ENCODE results near the gene PRKD3.

PRKD3 gene

GRCh38 chr2:37324786-37325624 lies at the start of gene PRKD3:
TSS of gene PRKD3 (minus strand) at chr2:37324833. CDS start at chr2:37316524, 8,309 bp downstream.
- peak in 11 of 14 donors; percentile 18 to 85 (median 66) for DNase-seq

DNA sequence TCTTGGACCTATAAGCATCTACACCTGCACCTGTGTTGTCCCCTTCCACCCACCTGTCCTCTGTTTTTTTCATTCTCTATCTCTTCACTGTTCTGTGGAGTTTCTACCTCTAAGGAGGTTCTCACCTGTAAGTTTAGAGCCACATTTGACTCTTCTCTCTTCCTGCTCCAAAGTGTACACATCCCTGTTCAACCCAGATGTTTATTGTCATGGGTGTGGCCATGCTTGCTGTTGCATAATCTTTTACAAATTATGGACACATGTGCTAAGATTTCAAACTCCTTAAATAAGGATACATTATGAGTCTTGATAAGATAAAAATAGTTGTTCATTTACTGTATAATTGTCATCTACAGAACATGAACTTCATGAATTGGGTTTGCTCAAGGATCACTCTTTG lies 47.4 kb upstream of the PRKD3 start:
- no peak for DNase-seq

GRCh38 chr2:37370666-37371065 lies 46.0 kb upstream of the PRKD3 start:
- DNase-seq: no peak

- DNase-seq: no peak
These were observed 43.4 kb upstream of the PRKD3 start for GRCh38 chr2:37367984-37368383.

DNA sequence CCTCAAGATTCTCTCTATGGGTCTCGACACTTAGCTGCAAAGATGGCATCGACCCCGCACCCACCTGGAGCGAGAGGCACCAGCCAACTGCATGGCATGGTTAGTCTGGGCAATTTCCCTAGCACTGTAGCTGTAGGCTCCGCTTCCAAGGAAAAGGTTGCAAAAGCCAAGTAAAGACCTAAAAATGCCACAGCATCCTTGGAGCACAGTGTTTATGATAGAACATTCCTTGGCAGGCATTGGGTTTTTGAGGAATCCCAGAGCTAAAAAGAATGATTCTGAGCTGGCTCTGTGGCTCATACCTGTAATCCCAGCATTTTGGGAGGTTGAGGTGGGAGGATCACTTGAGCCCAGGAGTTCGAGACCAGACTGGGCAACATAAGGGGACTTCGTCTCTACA lies 42.7 kb upstream of the PRKD3 start:
- no peak for DNase-seq

- DNase-seq: no peak
These were observed 42.1 kb upstream of the PRKD3 start for GRCh38 chr2:37366773-37367172.

DNA sequence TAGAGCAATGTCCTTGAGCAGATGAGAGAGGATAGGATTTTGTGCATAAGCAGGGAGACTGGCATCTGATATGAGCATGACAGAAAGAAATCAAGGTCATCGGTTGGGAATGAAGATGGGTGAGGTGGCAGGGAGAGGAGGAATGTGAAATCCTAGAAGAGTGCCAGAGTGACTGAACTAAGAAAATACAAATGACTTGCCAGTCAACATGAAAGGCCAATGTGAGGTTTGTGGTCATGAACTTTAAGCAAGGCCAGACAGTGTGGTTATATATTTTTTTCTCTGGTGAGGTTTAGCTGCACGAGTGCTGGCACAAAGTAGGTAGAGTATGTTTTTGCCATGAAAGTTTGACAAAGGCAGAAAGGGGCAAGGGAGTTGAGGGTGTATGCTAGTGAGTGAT lies 41.0 kb upstream of the PRKD3 start:
- DNase-seq: no peak

GRCh38 chr2:37364351-37364750 lies 39.7 kb upstream of the PRKD3 start:
- no peak for DNase-seq

GRCh38 chr2:37361994-37362698 lies 37.5 kb upstream of the PRKD3 start:
- no peak for DNase-seq

GRCh38 chr2:37361216-37361815 lies 36.7 kb upstream of the PRKD3 start:
- DNase-seq: no peak

DNA sequence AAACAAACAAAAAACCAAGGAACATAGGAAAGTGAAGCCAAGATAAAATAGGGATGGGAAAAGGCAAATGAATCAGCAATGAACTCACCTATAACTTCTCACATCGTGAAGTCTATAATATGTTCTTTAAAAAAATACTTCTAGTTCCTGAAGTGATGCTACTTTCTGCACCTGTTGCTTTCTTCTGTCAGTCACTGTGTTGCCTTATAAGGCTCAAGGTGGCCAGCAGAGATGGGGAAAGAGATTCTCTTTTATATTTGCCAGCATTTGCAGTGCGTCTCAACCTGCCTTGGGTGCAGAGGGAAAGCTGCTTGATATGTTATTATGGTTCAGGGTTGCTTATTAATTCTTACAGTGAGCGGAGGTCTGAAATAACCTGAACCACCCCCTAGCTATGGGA lies 33.8 kb upstream of the PRKD3 start:
- no peak for DNase-seq

DNA sequence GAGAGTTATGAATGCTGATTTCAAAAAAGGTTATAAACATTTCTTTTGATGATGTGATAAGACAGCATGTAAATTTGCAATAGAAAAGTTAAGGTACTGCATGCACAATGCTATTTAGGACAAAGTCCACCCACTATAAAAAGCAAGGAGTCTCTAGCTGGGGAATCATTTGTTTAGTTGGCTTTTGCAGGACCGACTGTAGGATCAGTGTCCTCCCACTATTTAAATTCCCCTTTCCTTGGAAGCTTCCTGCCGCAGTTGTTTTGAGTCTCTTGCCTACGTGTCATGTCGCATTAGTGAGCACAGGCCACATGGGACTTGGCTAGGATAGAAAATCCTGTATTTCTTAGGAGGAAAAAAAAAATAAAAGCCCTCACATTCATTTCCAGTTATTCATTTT lies 32.9 kb upstream of the PRKD3 start:
- no peak for DNase-seq

DNA sequence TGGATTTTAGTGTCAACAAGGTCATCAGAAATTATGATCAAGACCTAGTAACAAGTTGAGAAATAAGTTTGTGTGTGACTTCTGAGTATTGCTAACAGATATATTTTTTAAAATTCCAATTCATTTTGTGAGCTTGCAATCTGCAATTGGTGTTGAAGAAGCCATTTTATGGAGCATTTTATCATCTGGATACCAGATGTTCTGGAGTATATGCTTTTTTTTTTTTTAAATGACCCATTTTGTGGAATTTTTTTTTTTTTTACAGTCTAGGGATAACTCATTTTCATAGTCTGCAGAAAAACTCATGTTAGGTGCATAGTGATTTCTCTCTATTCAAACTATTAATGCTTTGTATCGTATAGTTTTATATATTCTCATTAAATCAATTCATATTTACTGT lies 32.4 kb upstream of the PRKD3 start:
- no peak for DNase-seq

DNA sequence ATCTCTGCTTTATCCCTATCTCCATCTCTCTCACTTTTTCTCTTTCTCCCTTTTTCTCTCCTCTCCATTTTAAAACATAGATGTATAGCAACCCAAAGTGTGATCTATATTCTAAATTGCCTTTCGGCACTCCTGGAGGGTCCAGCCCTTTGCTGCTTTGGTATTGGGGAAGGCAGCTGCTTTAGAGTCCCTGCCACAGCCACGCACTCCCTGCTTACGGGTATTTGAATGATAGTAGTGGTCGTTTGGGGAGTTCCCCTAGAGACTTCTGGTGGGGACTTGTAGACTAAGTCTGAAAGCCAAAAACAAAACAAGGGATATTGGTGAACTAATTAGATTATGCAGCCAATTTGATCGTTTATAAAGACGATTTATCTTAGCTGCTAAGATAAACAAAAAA lies 31.7 kb upstream of the PRKD3 start:
- no peak for DNase-seq

GRCh38 chr2:37355735-37356134 lies 31.1 kb upstream of the PRKD3 start:
- no peak for DNase-seq

DNA sequence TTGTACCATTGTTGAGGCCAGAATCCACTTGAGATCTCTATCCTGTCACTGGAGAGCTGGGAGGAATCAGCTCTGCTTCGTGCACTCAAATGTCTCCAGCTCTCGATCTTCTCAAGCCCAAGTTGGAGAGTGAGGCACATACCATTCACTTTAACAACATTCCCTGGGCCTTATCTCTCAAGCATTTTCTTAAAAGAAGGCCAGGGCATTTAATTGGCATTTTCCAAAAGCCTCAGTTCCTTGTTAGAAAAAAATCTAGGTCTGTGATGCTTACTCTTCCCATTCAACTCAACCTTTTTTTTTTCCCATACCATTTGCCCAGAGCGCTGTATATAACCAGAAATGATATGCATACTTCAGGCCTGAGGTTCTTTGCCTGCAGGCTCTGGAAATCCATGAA lies 29.9 kb upstream of the PRKD3 start:
- DNase-seq: no peak

- no peak for DNase-seq
These were observed 25.4 kb upstream of the PRKD3 start for GRCh38 chr2:37350034-37350433.

DNA sequence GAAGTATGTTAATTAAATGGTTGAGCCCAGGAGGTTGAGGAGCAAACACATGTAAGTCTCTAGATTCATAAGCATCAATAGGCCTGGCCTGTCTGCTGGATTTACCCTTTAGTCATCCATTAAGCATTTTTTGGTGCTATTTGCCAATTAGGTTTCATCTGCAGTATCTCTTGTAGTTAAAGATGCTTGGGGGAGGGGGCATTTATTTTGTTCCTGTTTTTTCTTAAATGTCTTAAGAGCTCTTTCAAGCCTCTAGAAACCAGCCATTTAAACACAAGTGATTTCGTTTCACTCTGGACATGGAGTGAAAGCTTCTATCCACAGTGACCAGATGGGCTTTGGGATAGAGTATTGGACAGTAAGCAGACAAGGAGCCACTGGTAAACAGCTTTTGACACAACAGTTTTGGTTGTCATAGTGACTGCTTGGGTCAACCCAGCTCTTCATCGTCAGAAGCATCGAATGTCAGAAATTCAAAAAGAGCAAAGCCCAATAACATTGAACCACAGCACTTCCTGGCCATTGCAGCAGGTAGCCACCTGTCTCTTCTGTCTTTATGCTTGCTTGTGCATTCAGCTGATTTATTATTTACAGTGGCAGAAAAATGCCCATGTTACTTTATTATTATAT lies 24.7 kb upstream of the PRKD3 start:
- no peak for DNase-seq

DNA sequence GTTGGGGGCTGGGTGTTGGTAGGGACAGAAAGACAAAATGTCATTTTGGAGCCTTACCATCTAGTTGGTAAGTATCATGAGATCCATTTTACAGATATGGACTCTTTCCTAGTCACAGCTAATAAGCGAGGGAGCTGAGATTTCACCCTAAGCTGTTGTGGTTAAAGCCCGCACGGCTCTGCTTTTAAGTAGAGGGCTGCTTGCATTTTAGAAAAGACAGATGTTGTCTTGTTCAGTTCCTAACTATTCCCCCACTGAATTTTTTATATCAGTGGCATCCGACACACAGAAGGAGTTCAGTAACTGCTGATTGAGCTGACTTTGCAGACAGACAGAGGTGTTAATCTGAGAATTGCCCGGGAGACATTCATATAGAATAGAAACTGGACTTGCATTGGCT lies 23.5 kb upstream of the PRKD3 start:
- no peak for DNase-seq

DNA sequence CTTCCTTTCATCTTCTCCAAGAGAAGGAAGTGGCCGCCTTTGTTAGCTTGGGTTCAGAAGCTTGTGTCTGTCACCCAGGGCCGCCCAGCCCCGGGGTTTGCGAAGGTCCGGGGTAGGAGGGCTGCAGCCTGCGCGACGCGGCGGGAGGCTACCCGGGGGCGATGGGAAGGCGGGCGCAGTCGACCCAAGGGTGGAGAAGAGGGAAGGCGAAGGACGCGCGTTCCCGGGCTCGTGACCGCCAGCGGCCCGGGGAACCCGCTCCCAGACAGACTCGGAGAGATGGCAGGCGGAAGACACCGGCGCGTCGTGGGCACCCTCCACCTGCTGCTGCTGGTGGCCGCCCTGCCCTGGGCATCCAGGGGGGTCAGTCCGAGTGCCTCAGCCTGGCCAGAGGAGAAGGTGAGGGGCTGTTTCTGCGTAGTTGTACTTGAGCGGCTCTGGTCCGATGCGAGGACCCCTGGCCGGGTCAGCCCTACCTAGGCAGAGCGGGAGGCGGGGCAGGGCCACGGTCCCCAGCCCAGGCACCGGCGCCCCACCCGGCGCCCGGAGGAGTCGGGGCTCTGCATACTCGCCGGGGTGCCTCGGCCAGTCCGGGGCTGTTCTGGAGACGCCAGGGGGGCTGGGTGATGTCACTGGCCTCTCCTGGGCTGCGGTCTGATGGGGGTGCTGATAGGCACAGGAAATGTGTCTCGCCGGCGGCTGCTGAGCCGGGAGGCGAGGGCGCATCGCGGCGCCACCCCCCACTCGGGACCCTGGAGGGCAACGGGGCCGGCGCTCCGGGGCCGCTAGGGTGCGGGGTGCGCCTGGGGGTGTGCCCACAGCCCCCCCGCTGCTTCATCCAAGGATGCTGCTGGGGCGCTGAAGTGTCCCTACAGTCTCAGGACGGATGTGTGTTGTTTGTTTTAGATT lies 20.1 kb upstream of the PRKD3 start, which contains the start of gene QPCT:
Gene QPCT, plus strand, starts transcription at position 178 of the 909 bp plus-strand sequence. Its CDS starts 102 bp downstream, at position 280.
- peak in 4 of 14 donors; percentile 16 to 48 (median 26) for DNase-seq

GRCh38 chr2:37343537-37344434 lies 19.2 kb upstream of the PRKD3 start:
- no peak for DNase-seq

All from C1 segment of cervical spinal cord (tissue), 14 donors.